ENCODE data around the gene RNASET2.

GRCh38 chr6:166972101-166972500 is 15.8 kb upstream of the RNASET2 start:
- TF ChIP-seq, protein P1, sequence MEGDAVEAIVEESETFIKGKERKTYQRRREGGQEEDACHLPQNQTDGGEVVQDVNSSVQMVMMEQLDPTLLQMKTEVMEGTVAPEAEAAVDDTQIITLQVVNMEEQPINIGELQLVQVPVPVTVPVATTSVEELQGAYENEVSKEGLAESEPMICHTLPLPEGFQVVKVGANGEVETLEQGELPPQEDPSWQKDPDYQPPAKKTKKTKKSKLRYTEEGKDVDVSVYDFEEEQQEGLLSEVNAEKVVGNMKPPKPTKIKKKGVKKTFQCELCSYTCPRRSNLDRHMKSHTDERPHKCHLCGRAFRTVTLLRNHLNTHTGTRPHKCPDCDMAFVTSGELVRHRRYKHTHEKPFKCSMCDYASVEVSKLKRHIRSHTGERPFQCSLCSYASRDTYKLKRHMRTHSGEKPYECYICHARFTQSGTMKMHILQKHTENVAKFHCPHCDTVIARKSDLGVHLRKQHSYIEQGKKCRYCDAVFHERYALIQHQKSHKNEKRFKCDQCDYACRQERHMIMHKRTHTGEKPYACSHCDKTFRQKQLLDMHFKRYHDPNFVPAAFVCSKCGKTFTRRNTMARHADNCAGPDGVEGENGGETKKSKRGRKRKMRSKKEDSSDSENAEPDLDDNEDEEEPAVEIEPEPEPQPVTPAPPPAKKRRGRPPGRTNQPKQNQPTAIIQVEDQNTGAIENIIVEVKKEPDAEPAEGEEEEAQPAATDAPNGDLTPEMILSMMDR (IDR thresholded peaks at IDR 0.05), result no peak
- TF ChIP-seq POLR2A (IDR thresholded peaks at IDR 0.05), result no peak
